Measurements from ENCODE around the gene ARHGAP18. TPM values are rescaled to one million over a fixed set of nuclear protein-coding genes. Genes with fewer than 3 reads are reported as not detected.

ARHGAP18 gene
- total RNA-seq, 1 donor, result 65.8 TPM

GRCh38 chr6:129608886-129609537, 101.0 kb downstream of the ARHGAP18 start:
- no peak for DNase-seq (ENCODE audit: low read depth)
- no peak overlapping the region for H3K4me3 ChIP-seq (ENCODE audit: low read depth, low read length)
- no peak for TF ChIP-seq CTCF (IDR thresholded peaks at IDR 0.05; ENCODE audit: insufficient read depth, low read length)

- no peak overlapping the region for H3K4me3 ChIP-seq (ENCODE audit: low read depth, low read length)
- no peak for TF ChIP-seq CTCF (IDR thresholded peaks at IDR 0.05; ENCODE audit: insufficient read depth, low read length)
- peak; percentile 38 for DNase-seq (ENCODE audit: low read depth)
Observed at GRCh38 chr6:129607581-129608186, 102.3 kb downstream of the ARHGAP18 start.

GRCh38 chr6:129606664-129607063, 103.3 kb downstream of the ARHGAP18 start:
- no peak overlapping the region for H3K4me3 ChIP-seq (ENCODE audit: low read depth, low read length)
- TF ChIP-seq CTCF (IDR thresholded peaks at IDR 0.05; ENCODE audit: insufficient read depth, low read length), result no peak
- no peak for DNase-seq (ENCODE audit: low read depth)

- H3K4me3 ChIP-seq (ENCODE audit: low read depth, low read length), result no peak overlapping the region
- no peak for DNase-seq (ENCODE audit: low read depth)
- TF ChIP-seq CTCF (IDR thresholded peaks at IDR 0.05; ENCODE audit: insufficient read depth, low read length), result no peak
Observed at GRCh38 chr6:129605967-129606366, 104.0 kb downstream of the ARHGAP18 start.

- H3K4me3 ChIP-seq (ENCODE audit: low read depth, low read length), result no peak overlapping the region
- DNase-seq (ENCODE audit: low read depth), result no peak
- no peak for TF ChIP-seq CTCF (IDR thresholded peaks at IDR 0.05; ENCODE audit: insufficient read depth, low read length)
Observed at GRCh38 chr6:129605095-129605494, 104.9 kb downstream of the ARHGAP18 start.

GRCh38 chr6:129604321-129604720, 105.7 kb downstream of the ARHGAP18 start:
- H3K4me3 ChIP-seq (ENCODE audit: low read depth, low read length), result no peak overlapping the region
- no peak for TF ChIP-seq CTCF (IDR thresholded peaks at IDR 0.05; ENCODE audit: insufficient read depth, low read length)
- no peak for DNase-seq (ENCODE audit: low read depth)
